ENCODE data around the gene DNAJC18.

DNA sequence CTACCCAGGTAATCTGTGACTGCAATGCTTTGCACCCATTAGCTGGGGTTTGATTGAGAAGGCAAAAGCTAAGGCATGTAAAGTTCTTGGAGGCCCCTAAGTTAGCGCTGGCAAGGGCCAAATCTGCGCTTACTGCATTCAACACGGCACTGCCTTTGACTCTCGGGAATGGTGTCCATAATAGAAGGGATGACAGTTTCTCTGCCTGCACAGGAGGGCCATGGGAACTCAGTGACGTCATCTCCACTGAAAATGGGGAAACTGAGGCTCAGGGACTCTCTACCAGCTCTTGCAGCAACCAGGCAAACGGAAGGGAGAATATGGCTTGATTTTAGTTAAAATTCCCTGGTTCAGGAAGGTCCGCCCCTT is 35.9 kb downstream of the DNAJC18 start:
- TF ChIP-seq, protein P1, sequence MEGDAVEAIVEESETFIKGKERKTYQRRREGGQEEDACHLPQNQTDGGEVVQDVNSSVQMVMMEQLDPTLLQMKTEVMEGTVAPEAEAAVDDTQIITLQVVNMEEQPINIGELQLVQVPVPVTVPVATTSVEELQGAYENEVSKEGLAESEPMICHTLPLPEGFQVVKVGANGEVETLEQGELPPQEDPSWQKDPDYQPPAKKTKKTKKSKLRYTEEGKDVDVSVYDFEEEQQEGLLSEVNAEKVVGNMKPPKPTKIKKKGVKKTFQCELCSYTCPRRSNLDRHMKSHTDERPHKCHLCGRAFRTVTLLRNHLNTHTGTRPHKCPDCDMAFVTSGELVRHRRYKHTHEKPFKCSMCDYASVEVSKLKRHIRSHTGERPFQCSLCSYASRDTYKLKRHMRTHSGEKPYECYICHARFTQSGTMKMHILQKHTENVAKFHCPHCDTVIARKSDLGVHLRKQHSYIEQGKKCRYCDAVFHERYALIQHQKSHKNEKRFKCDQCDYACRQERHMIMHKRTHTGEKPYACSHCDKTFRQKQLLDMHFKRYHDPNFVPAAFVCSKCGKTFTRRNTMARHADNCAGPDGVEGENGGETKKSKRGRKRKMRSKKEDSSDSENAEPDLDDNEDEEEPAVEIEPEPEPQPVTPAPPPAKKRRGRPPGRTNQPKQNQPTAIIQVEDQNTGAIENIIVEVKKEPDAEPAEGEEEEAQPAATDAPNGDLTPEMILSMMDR (IDR thresholded peaks at IDR 0.05) = no peak
- TF ChIP-seq EZH2 (IDR thresholded peaks at IDR 0.05; ENCODE audit: borderline replicate concordance, insufficient read depth, low read depth, low read length, poor library complexity, severe bottlenecking) = no peak

All from B cell (primary cell).